Measurements from ENCODE around the gene NALF2. TPM values are rescaled to one million over a fixed set of nuclear protein-coding genes. Genes with fewer than 3 reads are reported as not detected.

NALF2 gene
- polyA plus RNA-seq, 4 donors = 0.27 to 0.53 (median 0.48) TPM; not detected in 1

DNA sequence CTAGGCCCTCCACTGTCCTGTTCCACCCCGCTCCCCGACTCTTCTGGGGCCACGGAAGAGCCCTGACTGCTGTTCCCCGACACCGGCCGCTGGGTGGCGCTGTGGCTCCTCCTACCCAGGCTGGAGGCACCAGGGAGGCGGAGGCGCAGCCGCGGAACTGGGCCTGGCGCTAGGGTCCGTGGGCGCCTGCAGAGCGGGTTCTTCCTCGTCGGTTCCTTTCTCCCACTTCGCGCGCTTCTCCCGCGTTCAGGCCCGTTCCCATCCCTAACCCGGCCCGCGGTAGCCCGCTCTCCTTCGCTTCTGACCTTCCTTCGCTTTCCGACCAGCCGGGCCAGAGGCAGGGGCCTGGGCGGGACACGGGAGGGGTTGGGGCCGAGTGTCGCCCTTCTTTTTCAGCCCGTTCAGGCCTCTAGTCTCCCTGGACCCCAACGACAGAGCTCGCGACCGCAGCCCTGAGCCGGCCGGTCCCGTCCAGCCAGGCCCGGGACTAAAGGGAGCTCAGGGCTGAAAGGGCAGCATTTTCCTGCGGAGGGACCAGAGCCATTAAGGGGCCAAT, 34.3 kb downstream of the NALF2 start:
- Histone ChIP-seq H3K27me3 (ENCODE audit: control insufficient read depth in 3 of 3, insufficient read depth in 3 of 3, low read length in 3 of 3) (no peaks in the 10 kb centered on the region), H3K9me3 (ENCODE audit: control insufficient read depth in 2 of 2, insufficient read depth in 1 of 2, low read depth in 1 of 2, low read length in 1 of 2) (no peaks in the 10 kb centered on the region), H3K4me3 (ENCODE audit: low read depth in 1 of 3, low read length in 3 of 3) (peak overlapping the region in 2 of 3 donors; percentile 38 to 58), H3K27ac (ENCODE audit: low read depth in 1 of 3, low read length in 2 of 3) (no peak overlapping the region), H3K36me3 (ENCODE audit: control insufficient read depth in 3 of 3, insufficient read depth in 2 of 3, low read depth in 1 of 3, low read length in 3 of 3) (no peaks in the 10 kb centered on the region), H3K4me1 (ENCODE audit: control insufficient read depth in 3 of 3, insufficient read depth in 2 of 3, low read depth in 1 of 3, low read length in 2 of 3) (peaks cover 0 to 3% (median 0%) of the 10 kb centered on the region in 3 donors)
- FAIRE-seq (no peak), DNase-seq (peak; percentile 46 to 79)
- 7 to 35% (median 8%) methylated on average over 9 to 45 of the region's 45 CpGs for WGBS, 3 donors

DNA sequence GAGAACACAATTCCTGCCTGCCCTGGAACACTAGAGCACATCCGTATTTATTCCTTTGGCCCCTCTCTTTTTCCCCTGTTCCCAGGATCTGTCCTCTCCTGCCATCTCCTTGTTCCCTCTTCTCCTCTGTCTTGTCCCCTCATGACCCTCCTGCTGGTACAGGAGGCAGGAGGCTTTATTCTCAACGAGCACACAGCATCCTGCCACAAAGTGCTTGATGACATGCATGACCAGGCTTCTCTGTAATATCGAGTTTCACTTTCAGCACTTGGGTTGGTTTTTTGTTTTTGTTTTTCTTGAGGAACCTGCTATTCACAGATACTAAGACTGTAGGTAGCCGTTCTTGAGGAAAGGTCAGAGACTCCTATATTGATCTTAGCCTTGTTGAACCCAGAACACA, 35.3 kb downstream of the NALF2 start:
- no peak for DNase-seq
- H3K36me3 ChIP-seq (ENCODE audit: control insufficient read depth in 3 of 3, insufficient read depth in 2 of 3, low read depth in 1 of 3, low read length in 3 of 3) = no peaks in the 10 kb centered on the region
- no peak overlapping the region for H3K4me3 ChIP-seq (ENCODE audit: low read depth in 1 of 3, low read length in 3 of 3)
- 53 to 58% (median 57%) methylated on average over 4 of the region's 4 CpGs for WGBS, 3 donors
- H3K4me1 ChIP-seq (ENCODE audit: control insufficient read depth in 3 of 3, insufficient read depth in 2 of 3, low read depth in 1 of 3, low read length in 2 of 3) = peaks cover 0 to 5% (median 0%) of the 10 kb centered on the region in 3 donors
- no peak for FAIRE-seq
- H3K27me3 ChIP-seq (ENCODE audit: control insufficient read depth in 3 of 3, insufficient read depth in 3 of 3, low read length in 3 of 3) = no peaks in the 10 kb centered on the region
- H3K9me3 ChIP-seq (ENCODE audit: control insufficient read depth in 2 of 2, insufficient read depth in 1 of 2, low read depth in 1 of 2, low read length in 1 of 2) = no peaks in the 10 kb centered on the region
- no peak overlapping the region for H3K27ac ChIP-seq (ENCODE audit: low read depth in 1 of 3, low read length in 2 of 3)

DNA sequence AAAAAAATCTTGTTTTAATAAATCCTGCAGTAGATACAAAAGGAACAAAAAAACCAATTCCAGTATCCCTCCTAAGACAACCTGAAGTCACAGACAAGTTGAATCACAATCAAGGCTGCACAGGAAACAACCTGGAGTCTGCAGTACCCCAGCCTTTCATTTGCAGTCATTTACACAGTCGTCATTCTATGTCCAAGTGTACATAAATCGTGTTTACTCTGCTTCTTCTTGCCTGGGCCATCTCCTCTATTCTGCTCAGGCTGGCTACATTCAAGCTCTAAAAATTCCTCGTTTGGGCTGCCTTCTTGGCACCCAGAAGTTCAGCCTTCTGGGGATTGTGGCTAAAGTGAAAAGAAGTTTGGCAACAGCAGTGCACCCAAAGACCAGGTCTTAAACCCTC, 37.8 kb downstream of the NALF2 start:
- 37 to 66% (median 55%) methylated on average over 3 of the region's 3 CpGs for WGBS, 3 donors
- Histone ChIP-seq H3K4me3 (ENCODE audit: low read depth in 1 of 3, low read length in 3 of 3) (no peak overlapping the region), H3K27ac (ENCODE audit: low read depth in 1 of 3, low read length in 2 of 3) (no peak overlapping the region), H3K9me3 (ENCODE audit: control insufficient read depth in 2 of 2, insufficient read depth in 1 of 2, low read depth in 1 of 2, low read length in 1 of 2) (peaks cover 0 to 5% of the 10 kb centered on the region in 2 donors), H3K36me3 (ENCODE audit: control insufficient read depth in 3 of 3, insufficient read depth in 2 of 3, low read depth in 1 of 3, low read length in 3 of 3) (no peaks in the 10 kb centered on the region), H3K27me3 (ENCODE audit: control insufficient read depth in 3 of 3, insufficient read depth in 3 of 3, low read length in 3 of 3) (no peaks in the 10 kb centered on the region), H3K4me1 (ENCODE audit: control insufficient read depth in 3 of 3, insufficient read depth in 2 of 3, low read depth in 1 of 3, low read length in 2 of 3) (peaks cover 0 to 5% (median 0%) of the 10 kb centered on the region in 3 donors)
- DNase-seq (no peak), FAIRE-seq (no peak)

DNA sequence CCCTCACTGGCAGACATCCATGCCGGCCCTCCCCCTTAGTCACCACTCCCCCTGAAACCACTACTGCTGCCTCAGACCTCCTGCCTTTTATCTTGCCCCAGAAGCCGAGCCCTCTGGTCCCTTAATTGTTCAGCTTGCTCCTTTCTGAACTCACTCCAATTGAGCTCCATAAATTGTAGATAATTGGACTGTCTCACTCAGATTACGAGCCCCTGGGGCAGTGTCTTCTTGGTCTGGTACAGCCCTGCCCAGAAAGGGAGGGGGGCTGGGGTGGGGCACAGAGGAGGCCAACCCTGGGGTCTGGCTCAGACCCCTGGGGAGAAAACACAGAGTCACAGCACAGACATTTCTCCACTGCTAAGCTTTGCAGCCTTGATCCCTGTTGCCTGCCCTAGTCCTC, 39.4 kb downstream of the NALF2 start:
- no peak overlapping the region for H3K27ac ChIP-seq (ENCODE audit: low read depth in 1 of 3, low read length in 2 of 3)
- FAIRE-seq (no peak), DNase-seq (no peak)
- H3K36me3 ChIP-seq (ENCODE audit: control insufficient read depth in 3 of 3, insufficient read depth in 2 of 3, low read depth in 1 of 3, low read length in 3 of 3) = no peaks in the 10 kb centered on the region
- no peak overlapping the region for H3K4me3 ChIP-seq (ENCODE audit: low read depth in 1 of 3, low read length in 3 of 3)
- H3K27me3 ChIP-seq (ENCODE audit: control insufficient read depth in 3 of 3, insufficient read depth in 3 of 3, low read length in 3 of 3) = no peaks in the 10 kb centered on the region
- H3K9me3 ChIP-seq (ENCODE audit: control insufficient read depth in 2 of 2, insufficient read depth in 1 of 2, low read depth in 1 of 2, low read length in 1 of 2) = peaks cover 0 to 12% of the 10 kb centered on the region in 2 donors
- WGBS, 3 donors = 14 to 50% (median 47%) methylated on average over 3 of the region's 3 CpGs
- peaks cover 0 to 5% (median 0%) of the 10 kb centered on the region in 3 donors for H3K4me1 ChIP-seq (ENCODE audit: control insufficient read depth in 3 of 3, insufficient read depth in 2 of 3, low read depth in 1 of 3, low read length in 2 of 3)

DNA sequence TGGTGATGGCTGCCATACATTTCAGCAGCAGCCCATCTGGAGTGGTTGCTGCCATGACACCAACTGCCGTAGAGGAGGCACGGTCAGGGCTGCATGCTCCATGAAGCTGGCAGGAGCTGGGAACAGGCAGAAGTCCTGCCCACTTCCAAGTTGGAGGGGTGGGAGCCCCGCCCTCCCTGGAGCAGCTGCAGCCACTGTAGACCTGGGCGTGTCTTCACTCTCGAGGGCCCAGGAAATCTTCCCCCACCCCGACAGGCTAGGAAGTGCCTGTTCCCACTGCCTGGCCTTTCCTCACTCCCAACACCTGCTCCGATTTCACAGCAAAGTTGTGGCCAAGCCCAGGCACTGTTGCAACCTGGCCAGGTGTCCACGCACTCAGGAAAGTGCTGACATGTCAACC, 42.3 kb downstream of the NALF2 start:
- WGBS, 3 donors = 49 to 70% (median 64%) methylated on average over 4 to 8 of the region's 8 CpGs
- DNase-seq (no peak), FAIRE-seq (no peak)
- H3K9me3 ChIP-seq (ENCODE audit: control insufficient read depth in 2 of 2, insufficient read depth in 1 of 2, low read depth in 1 of 2, low read length in 1 of 2) = peaks cover 0 to 12% of the 10 kb centered on the region in 2 donors
- H3K36me3 ChIP-seq (ENCODE audit: control insufficient read depth in 3 of 3, insufficient read depth in 2 of 3, low read depth in 1 of 3, low read length in 3 of 3) = no peaks in the 10 kb centered on the region
- H3K4me1 ChIP-seq (ENCODE audit: control insufficient read depth in 3 of 3, insufficient read depth in 2 of 3, low read depth in 1 of 3, low read length in 2 of 3) = peaks cover 0 to 5% (median 0%) of the 10 kb centered on the region in 3 donors
- no peaks in the 10 kb centered on the region for H3K27me3 ChIP-seq (ENCODE audit: control insufficient read depth in 3 of 3, insufficient read depth in 3 of 3, low read length in 3 of 3)
- no peak overlapping the region for H3K4me3 ChIP-seq (ENCODE audit: low read depth in 1 of 3, low read length in 3 of 3)
- H3K27ac ChIP-seq (ENCODE audit: low read depth in 1 of 3, low read length in 2 of 3) = no peak overlapping the region

DNA sequence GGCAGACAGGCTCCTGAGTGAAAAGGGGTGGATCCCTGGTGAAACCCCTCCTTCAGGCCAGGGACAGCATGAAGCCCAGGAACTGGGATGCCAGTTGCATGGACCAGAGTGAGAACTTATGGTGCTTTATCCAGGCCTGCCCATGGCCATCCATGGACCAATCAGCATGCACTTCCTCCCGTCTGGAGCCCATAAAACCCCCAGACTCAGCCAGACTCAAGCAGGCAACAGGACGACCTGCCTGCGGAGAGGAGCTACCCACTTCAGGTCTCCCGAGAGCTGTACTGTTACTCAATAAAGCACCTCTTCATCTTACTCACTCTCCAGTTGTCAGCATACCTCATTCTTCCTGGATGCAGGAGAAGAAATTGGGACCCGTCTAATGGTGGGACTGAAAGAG, 42.9 kb downstream of the NALF2 start:
- FAIRE-seq (no peak), DNase-seq (no peak)
- Histone ChIP-seq H3K9me3 (ENCODE audit: control insufficient read depth in 2 of 2, insufficient read depth in 1 of 2, low read depth in 1 of 2, low read length in 1 of 2) (peaks cover 0 to 12% of the 10 kb centered on the region in 2 donors), H3K4me3 (ENCODE audit: low read depth in 1 of 3, low read length in 3 of 3) (no peak overlapping the region), H3K36me3 (ENCODE audit: control insufficient read depth in 3 of 3, insufficient read depth in 2 of 3, low read depth in 1 of 3, low read length in 3 of 3) (no peaks in the 10 kb centered on the region), H3K4me1 (ENCODE audit: control insufficient read depth in 3 of 3, insufficient read depth in 2 of 3, low read depth in 1 of 3, low read length in 2 of 3) (peaks cover 0 to 5% (median 0%) of the 10 kb centered on the region in 3 donors), H3K27ac (ENCODE audit: low read depth in 1 of 3, low read length in 2 of 3) (no peak overlapping the region), H3K27me3 (ENCODE audit: control insufficient read depth in 3 of 3, insufficient read depth in 3 of 3, low read length in 3 of 3) (no peaks in the 10 kb centered on the region)
- WGBS, 3 donors = 80 to 95% (median 93%) methylated on average over 5 of the region's 5 CpGs

DNA sequence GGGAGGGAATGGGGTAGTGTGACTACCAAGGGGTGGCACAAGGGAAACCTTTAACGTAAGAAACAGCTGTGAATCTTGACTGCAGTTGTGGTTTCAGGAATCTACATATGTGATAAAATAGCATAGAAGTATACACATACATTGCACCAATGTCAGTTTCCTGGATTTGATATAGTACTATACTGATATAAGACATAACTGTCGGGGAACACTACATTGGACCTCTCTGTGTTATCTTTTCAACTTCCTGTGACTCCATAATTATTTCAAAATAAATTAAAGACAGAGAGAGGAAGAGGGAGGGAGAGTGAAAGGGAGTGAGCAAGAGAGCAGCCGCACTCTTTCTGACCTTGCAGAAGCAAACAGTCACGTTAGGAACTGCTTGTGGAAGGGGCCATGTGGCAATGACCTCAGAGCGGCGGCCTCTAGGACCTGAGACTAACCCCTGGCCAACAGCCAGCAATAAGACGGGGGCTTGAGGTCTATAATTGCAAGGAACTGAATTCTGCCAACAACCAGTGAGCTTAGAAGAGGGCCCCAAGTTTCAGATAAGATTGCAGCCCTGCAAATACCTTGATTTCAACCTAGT, 47.4 kb downstream of the NALF2 start:
- Histone ChIP-seq H3K36me3 (ENCODE audit: control insufficient read depth in 3 of 3, insufficient read depth in 2 of 3, low read depth in 1 of 3, low read length in 3 of 3) (no peaks in the 10 kb centered on the region), H3K27me3 (ENCODE audit: control insufficient read depth in 3 of 3, insufficient read depth in 3 of 3, low read length in 3 of 3) (peaks cover 0 to 2% (median 0%) of the 10 kb centered on the region in 3 donors), H3K4me3 (ENCODE audit: low read depth in 1 of 3, low read length in 3 of 3) (no peak overlapping the region), H3K27ac (ENCODE audit: low read depth in 1 of 3, low read length in 2 of 3) (peak overlapping the region in 1 of 3 donors; percentile 21), H3K4me1 (ENCODE audit: control insufficient read depth in 3 of 3, insufficient read depth in 2 of 3, low read depth in 1 of 3, low read length in 2 of 3) (peaks cover 0 to 33% (median 0%) of the 10 kb centered on the region in 3 donors), H3K9me3 (ENCODE audit: control insufficient read depth in 2 of 2, insufficient read depth in 1 of 2, low read depth in 1 of 2, low read length in 1 of 2) (peaks cover 0 to 12% of the 10 kb centered on the region in 2 donors)
- WGBS, 3 donors = 51 to 61% (median 57%) methylated on average over 7 of the region's 7 CpGs
- DNase-seq (peak in 1 of 2 donors; percentile 17), FAIRE-seq (no peak)

DNA sequence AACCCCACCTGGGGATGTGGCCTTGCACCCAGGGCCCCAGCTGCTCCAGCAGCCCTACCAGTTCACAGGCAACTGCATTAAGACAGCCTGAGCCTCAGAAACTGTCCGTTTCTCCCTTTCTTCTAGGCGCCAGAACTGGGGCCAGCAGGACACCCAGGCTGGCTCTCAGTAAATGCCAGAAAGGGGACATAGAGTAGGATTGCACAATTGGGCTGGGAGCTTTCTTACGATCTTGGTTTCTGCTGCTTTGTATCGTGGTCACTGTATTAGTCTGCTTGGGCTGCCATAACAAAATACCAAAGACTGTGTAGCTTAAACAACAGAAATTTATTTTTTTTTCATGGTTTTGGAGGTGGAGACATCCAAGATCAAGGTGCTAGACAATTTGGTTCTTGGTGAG, 48.4 kb downstream of the NALF2 start:
- DNase-seq (no peak), FAIRE-seq (no peak)
- 67 to 90% (median 76%) methylated on average over 4 of the region's 4 CpGs for WGBS, 3 donors
- H3K36me3 ChIP-seq (ENCODE audit: control insufficient read depth in 3 of 3, insufficient read depth in 2 of 3, low read depth in 1 of 3, low read length in 3 of 3) = no peaks in the 10 kb centered on the region
- H3K9me3 ChIP-seq (ENCODE audit: control insufficient read depth in 2 of 2, insufficient read depth in 1 of 2, low read depth in 1 of 2, low read length in 1 of 2) = peaks cover 0 to 4% of the 10 kb centered on the region in 2 donors
- H3K4me1 ChIP-seq (ENCODE audit: control insufficient read depth in 3 of 3, insufficient read depth in 2 of 3, low read depth in 1 of 3, low read length in 2 of 3) = peaks cover 0 to 42% (median 0%) of the 10 kb centered on the region in 3 donors
- H3K4me3 ChIP-seq (ENCODE audit: low read depth in 1 of 3, low read length in 3 of 3) = no peak overlapping the region
- no peak overlapping the region for H3K27ac ChIP-seq (ENCODE audit: low read depth in 1 of 3, low read length in 2 of 3)
- H3K27me3 ChIP-seq (ENCODE audit: control insufficient read depth in 3 of 3, insufficient read depth in 3 of 3, low read length in 3 of 3) = peaks cover 0 to 2% (median 0%) of the 10 kb centered on the region in 3 donors

Measured in small intestine (tissue), 7 donors.